GM20431 (cell line): ENCODE data around the gene GLIS2.

Source experiments
- in situ Hi-C: fragments of 300-500 bp; cut with MseI, MboI; formaldehyde crosslinking; loops from one replicate; pipeline ENCODE4 v1.15.0; 2020; ENCODE audit warnings: low sequenced_read_pairs; ENCODE audit not compliant: unreplicated experiment

GLIS2 gene

DNA sequence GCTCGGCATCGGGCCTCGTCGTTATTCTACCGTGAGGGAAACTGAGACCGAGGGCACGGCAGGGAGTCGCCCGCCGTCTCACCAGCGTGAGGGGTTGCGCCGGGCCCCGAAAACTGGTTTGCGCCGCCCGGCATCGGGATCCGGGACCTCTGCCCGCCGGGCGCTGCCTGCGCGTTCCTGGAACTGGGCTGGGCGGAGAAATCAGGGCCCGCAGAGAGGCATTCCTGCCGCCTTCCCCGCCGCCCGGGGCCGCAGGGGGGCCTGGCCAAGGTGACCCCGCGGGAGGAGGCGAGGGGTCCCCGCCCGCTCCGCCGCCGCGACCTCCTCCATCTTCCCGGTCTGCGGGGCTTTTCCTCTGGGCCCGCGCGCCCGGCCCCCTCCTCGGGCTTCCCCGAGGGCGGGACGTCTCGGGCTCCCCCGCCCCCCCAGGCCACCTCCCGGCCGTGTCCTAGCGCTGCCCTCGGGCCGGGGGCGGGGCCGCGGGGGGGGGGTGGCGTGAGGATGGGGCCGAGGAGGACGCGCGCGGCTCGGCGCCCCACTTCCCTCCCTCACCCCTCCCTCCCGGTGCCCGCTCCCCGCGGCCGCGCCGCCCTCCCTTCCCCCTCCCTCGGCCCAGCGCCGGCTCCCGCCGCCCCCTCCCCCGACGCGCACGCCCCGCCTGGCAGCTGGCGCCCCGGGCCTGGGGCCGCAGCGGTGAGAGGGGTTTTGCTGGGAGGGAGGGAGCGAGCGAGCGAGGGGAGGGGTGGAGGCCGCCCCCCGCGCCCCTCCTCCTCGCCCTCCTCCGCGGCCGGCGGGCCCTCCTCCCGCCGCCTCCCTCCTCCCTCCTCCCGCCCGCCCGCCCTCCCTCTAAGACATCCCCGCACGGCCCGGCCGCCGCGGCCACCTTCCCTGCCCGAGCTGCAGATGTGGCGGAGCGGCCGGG is at the start of gene GLIS2:
GLIS2 (plus strand) TSS at position 882 of the 922 bp plus-strand sequence. CDS start 16,214 bp downstream, outside the sequence.
- in situ Hi-C loops, result no loop called here

DNA sequence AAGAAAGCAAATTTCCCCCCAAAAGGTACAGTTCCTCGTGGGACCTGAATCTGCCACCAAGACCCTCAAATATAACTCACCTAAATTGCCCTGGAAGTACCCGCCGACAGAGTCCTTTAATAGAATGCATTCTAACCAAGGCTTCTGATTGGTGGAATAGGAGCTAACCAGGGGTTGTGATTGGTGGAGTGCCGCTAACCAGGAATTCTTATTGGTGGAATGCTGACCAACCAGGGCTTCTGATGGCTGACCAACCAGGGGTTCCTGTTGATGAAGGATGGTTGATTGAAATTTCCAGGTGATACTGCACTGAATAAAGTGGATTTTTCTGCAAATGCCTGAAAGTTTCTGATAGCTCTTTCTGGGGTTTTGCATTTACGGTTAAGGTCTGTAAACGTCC is 49.5 kb upstream of the GLIS2 start:
- in situ Hi-C loops, result no loop called here

DNA sequence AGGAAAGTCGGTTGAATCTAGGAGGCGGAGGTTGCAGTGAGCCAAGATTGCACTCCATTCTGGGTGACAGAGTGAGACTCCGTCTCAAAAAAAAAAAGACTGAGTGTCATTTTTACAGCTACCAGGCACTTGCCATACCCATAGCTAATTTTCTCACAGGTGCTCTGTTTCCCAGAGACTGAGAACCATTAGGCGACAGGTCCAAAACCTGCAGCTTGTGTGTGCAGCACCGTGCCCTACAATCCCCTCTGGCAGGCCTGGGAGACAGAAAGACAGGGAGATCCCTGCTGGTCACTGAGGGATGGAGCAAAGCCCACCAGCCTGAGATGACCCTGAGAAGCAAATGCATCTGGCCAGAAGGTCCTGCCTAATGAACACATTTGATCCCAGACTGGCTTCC is 45.8 kb upstream of the GLIS2 start:
- in situ Hi-C loops, result no loop called here

DNA sequence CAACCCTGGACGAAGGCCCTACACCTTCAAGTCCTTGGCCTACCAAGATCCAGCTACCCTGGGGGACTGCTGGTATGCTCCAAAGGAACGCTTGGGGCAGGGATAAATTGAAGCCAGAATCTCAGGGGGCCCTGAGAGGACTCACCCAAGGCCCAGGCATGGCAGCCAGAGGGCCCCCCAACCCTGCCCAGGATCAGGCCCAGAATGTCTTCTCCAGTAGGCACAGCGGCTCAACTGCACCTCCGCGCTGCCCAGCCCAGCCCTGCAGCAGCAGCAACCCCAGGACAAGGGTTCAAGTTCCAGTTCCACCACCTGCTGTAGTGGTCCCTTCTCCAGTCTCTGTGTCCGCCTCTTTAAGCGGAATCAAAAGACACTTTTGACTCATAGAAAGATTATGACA is 45.3 kb upstream of the GLIS2 start:
- in situ Hi-C loops, result no loop called here

DNA sequence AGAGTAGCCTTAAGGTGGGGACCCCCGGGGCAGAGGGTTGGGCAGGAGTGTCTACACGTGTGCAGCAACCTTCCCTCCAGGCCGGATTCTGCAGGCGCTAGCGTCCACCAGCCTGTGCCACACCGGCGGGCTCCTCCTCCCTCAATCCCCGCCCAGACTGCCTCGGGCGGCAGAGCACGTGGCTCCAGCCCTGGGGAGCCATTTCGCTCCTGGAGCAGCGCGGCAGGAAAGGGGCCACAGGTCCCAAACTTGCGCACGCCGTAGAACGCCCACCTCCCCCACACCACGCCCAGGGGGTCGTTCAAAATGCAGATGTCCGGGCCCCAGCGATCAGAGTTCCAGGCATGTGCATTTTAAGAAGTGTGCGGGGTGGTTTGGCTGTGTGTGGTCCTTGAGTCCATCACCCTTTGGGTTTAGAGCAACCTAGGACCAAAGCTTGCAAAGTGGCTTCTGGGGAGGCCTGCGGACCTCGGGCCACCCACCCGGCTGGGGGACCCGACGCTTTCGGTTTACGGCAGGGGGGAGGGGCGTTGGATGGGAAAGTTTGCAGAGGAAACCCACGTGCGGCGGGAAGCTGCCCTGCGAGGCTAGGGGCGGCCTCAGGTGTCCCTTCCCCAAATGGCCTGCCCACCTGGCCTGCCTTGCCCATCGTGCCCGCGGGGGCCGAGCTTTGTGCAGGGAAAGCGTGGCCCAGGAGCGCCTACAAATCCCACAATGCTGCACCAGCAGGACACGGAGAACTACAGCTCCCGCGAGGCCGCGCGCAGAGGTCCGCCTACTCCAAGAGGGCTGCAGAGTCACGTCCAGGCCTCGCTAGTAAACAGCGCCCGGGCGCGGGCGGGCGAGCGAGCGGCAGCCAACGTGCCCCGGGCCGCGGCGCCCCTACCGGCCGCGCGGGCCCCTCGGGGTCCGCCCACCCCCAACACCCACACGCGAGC is 44.4 kb upstream of the GLIS2 start:
- in situ Hi-C loops, result no loop called here

DNA sequence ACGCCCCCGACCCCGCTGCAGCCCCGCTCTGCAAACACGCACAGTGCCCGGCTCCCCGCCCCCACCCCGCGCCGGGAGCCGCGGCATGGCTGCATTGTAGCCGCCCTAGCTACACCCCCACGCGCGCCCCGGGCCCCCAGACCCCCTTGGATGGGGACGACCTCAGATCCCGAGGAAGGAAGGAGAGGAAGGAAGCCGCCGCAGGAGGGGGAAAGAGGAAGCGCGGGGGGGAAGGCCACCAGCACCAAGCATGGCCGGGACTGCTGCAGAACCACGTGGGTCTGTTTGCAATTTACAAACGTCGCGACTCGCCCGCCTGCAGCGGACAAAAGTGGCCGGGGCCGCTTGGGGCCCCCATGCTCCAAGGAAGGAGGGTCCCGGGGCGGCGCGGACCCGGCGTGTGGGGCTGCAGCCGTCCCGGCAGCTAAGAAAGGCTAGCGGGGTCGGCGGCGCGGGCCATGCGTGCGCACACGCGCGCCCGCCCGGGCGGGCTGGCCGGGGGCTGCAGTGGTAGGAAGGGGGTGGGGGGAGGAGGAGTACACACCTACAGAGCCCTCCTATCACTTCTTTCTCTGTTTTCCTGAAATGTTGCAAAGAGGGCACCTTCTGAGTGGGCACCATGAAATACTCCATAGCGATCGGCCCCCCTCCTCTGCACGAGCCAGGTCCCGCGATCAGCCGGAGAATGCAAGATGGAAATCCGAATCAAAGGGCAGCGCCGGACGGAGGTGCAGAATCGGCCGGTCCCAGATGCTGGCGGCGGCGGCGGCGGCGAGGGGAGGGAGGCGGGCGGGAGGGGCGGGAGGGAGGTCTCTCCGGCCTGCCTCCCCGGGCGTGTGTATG is 43.5 kb upstream of the GLIS2 start:
- in situ Hi-C loops, result no loop called here

DNA sequence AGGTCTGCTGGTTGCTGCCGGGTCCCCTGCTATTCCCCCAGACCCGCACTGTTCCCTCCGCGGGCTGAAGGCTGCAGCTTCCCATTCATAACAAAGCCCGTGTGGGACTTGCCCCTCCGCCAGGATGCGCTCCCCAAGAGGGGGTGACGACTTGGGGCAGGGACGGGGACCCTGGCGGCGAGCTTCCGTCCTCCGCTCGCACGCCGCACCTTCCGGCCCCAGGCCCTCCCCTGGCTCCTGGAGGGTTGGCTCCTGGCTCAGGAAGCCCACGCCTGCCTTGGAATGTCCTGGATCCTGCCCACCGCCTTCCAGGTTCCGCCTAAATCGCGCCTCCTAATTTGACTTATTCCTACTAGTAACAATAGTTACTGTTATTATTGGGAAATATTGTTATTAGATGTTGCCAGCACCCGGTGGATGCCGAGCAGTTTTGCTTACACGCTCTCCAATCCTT is 42.0 kb upstream of the GLIS2 start:
- in situ Hi-C loops, result no loop called here

DNA sequence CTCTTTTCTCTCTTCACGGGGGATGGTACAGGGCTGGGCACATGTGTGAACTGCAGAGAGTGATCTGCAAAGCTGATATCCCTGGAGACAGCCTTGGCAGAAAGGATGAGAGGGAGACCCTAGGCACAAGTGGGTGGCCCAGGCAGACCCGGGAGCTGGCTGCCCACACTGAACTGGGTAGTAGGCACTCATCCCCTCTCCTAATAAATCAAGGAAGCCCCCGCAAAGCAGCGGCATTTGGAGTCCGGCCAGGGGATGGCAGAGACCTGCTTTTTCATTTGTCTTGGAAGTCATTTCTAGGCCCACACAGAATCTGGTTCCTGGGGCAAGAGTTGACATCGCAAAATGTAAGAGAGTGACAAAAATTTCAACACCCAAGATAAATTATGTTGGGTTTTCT is 40.0 kb upstream of the GLIS2 start:
- in situ Hi-C loops, result no loop called here

DNA sequence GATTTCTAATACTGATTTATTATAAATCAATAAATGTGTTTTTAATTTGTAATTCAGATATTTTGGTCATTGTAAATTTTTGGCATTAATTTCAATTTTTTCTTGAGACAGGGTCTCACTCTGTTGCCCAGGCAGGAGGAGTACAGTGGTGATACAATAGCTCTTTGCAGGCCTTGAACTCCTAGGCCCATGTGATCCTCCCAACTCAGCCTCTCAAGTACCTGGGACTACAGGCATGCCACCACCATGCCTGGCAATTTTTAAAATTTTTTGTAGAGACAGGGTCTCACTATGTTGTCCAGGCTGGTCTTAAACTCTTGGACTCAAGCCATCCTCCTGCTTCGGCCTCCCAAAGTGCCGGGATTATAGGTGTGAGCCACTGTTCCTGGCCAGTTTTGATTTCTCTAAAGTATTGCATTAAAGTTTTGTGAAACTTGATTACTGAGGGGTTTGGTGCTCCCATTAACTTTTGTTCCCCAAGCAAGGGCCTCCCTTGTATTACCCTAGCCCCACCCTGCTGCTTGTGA is 37.8 kb upstream of the GLIS2 start:
- in situ Hi-C loops, result no loop called here

DNA sequence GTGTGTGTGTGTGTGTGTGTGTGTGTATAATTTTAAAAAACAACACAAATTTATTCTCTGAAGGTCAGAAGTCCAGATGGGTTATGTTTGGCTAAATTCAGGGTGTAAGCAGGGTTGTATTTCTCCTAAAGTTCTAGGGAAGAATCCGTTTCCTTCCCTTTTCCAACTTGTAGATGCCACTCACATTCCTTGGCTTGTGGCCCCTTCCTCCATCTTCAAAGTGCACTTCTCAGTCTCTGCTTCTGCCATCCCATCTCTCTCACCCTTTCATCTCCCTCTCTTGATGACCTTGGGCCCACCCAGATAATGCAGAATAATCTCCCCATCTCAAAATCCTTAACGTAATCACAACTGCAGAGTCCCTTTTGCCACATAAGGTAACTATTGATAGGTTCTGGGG is 35.2 kb upstream of the GLIS2 start:
- in situ Hi-C loops, result loop anchor here (10.0 kb wide), 1 partner anchor 54 kb away; no protein-coding TSS in a partner anchor

DNA sequence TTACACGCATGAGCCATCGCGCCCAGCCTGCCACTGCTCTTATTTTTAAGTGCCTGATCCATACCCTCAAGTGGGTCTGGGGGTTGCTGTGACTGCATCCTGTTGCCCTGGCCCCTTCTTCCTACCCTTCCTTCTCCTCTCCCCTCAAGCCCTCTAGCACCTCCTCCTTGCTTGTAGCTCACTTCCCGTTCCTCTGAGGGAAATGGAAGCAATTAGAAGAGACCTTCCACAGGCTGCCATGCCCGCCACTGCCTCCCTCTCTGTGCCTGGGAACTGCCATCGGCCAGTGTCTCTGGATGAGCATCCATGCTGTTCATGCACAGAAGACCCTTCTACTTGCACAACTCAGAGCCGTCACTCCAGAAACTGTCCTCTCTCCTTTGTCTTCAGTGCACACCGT is 32.4 kb upstream of the GLIS2 start:
- in situ Hi-C loops, result loop anchor here (10.0 kb wide), 1 partner anchor 51 kb away; no protein-coding TSS in a partner anchor

DNA sequence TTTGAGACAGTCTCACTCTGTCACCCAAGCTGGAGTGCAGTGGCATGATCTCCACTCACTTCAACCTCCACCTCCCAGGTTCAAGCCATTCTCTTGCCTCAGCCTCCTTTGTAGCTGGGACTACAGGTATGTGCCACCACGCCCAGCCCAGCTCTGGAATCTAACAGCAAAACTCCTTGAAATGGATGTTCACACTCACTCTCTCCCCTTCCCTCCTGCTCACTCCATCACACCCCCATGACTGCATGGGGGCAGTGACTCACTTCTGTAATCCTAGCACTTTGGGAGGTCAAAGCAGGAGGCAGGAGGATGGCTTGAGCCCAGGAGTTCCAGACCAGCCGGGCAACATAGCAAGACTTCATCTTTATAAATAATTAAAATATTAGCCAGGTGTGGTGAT is 31.9 kb upstream of the GLIS2 start:
- in situ Hi-C loops, result loop anchor here (10.0 kb wide), 1 partner anchor 51 kb away; no protein-coding TSS in a partner anchor

DNA sequence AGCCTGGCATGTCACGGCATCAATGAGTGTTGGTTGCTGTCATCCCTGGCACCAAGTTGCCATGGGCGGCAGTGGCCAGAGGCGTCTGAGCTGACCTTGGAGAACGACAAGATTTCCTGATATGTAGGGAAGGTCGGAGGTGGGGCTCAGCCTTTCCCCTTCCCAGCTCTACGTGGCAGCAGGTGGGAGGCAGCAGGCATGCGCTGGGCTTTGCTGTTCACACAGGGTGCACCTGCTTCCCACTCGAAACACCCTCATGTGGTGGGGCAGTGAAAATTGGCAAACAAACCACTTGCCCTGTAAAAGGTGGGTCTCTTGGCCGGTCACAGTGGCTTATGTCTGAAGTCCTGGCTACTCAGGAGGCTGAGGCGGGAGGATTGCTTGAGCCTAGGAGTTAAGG is 30.7 kb upstream of the GLIS2 start:
- in situ Hi-C loops, result loop anchor here (10.0 kb wide), 1 partner anchor 50 kb away; no protein-coding TSS in a partner anchor

DNA sequence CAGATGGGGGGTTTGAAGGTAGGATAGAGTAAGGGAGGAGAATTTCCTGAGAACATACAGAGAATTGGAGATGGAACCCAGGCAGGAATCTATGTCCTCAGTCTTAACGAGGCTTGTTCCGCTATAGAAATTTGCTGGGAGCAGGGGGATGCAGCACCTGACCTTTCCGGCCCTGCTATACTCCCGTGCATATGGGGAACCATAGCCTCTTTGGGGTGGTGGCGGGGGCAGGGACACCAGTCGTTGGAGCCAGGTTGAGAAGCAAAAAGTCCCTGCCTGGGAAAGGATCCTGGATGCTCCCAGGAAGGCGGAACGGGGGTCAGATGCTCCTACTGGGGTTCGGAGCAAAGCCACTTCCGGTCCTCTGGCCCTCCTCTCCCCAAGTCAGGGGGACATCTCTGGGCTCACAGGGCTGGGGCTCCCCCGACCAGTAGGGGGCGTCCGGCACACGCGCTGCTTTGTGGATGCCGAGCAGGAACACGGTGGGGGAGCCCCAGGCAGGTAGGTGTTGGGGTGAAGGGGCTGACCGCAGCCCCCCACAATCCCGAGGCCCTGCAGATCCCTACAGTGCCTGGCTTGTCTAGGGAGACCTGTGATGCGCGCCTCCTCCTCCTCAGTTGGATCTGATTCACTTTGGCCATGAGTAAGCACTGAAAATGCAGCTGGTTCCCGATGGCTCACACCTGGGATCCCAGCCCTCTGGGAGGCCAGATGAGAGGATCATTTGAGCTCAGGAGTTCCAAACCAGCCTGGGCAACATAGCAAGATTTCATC is 27.5 kb upstream of the GLIS2 start:
- in situ Hi-C loops, result loop anchor here (10.0 kb wide), 1 partner anchor 46 kb away; no protein-coding TSS in a partner anchor

DNA sequence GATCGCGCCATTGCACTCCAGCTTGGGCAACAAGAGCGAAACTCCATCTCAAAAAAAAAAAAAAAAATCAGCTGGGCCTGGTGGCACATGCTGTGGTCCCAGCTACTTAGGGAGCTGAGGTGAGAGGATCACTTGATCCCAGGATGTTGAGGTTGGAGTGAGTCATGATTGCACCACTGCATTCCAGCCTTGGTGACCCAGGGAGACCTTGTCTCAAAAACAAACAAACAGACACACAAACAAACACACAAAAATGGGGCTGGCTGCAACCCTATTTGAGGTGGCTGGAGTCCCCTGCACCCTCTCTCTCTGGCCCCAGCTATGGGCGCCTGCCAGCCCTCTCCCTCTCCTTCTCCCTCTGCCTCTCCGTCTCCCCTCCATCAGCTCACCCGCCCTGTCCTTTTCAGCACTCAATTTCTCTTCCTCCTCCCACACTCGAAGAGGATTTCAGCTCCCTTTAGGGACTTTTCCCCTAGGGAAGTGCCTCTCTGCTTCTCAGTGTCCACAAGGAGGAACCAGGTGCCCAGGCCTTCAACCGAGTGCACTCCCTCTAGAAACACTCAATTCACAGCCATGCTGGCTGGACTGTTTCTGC is 25.5 kb upstream of the GLIS2 start:
- in situ Hi-C loops, result no loop called here

DNA sequence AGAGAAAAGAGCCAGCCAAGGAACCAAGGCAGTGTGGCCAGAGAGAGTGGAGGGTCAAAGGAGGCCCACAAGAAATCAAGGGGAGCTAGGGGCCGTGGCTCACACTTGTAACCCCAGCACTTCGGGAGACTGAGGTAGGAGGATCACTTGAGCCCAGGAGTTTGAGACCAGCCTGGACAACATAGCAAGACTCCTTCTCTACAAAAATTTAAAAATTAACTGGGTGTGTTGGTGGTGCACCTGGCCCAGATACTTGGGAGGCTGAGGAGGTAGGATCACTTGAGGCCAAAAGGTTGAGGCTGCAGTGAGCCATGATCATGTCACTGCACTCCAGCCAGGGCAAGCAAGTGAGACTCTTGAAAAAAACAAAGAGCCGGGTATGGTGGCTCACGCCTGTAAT is 24.2 kb upstream of the GLIS2 start:
- in situ Hi-C loops, result no loop called here

DNA sequence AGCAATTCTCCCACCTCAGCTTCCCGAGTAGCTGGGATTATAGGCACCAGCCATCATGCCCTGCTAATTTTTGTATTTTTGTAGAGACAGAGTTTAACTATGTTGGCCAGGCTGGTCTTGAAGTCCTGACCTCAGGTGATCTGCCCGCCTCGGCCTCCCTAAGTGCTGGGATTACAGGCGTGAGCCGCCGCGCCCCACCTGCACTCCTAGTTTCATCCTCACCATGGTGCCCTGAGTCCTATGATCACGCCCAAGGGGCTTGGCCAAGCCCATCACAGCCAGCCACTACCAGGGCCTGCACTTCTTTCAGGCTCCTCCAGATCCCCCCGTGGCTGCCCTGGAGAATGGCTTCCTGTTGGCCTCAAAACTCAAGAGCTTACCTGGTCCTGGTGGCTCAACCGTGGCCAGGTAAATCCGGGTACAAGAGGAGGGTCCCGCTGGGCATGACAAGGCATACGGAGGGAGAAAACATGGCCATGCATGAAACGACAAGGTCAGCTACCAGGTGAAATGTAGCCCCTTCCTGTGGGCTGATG is 22.6 kb upstream of the GLIS2 start:
- in situ Hi-C loops, result no loop called here
